Neuronal stem cell (in vitro differentiated cells): ENCODE data around the gene OR6S1.

Source experiments
- DNase-seq: peaks from one replicate; pipeline ENCODE4 v3.0.0-alpha.2; 2013; ENCODE audit warnings: low spot score
- H2AFZ ChIP-seq: one replicate; pipeline ENCODE4 v1.6.1; 2013; ENCODE audit warnings: mild to moderate bottlenecking, low read length, inconsistent platforms
- H2AK5ac ChIP-seq: 2 replicates; pipeline ENCODE4 v1.6.1; 2013; ENCODE audit warnings: low read depth, mild to moderate bottlenecking, inconsistent platforms, low read length, moderate library complexity, mixed read lengths
- H2BK120ac ChIP-seq: 2 replicates; pipeline ENCODE4 v1.6.1; 2013; ENCODE audit warnings: low read depth, mild to moderate bottlenecking, inconsistent platforms, low read length, moderate library complexity, mixed read lengths
- H2BK12ac ChIP-seq: one replicate; pipeline ENCODE4 v1.6.1; 2013; ENCODE audit warnings: low read length, inconsistent platforms
- H2BK15ac ChIP-seq: 2 replicates; pipeline ENCODE4 v1.6.1; 2013; ENCODE audit warnings: mild to moderate bottlenecking, low read length, inconsistent platforms, mixed read lengths
- H2BK5ac ChIP-seq: one replicate; pipeline ENCODE4 v1.6.1; 2013; ENCODE audit warnings: inconsistent platforms, mild to moderate bottlenecking, low read length, moderate library complexity
- H3K14ac ChIP-seq: one replicate; pipeline ENCODE4 v1.6.1; 2013; ENCODE audit warnings: low read length, inconsistent platforms
- H3K18ac ChIP-seq: 2 replicates; pipeline ENCODE4 v1.6.1; 2013; ENCODE audit warnings: low read length, inconsistent platforms
- H3K23ac ChIP-seq: 2 replicates; pipeline ENCODE4 v1.6.1; 2013; ENCODE audit warnings: low read depth, mild to moderate bottlenecking, mixed read lengths, low read length, inconsistent platforms; ENCODE audit not compliant: poor library complexity
- H3K27ac ChIP-seq: replicated peaks from 3 replicates; pipeline ENCODE4 v1.5.1; 2013; ENCODE audit warnings: low read length, inconsistent platforms
- H3K27me3 ChIP-seq, 3 experiments: 2 replicates each; pipeline ENCODE4 v1.6.1; 2013; ENCODE audit warnings: low read length in 3 of 3, mild to moderate bottlenecking in 2 of 3, inconsistent platforms in 1 of 3, low read depth in 1 of 3, mixed read lengths in 1 of 3, moderate library complexity in 1 of 3; ENCODE audit not compliant: control insufficient read depth in 3 of 3, insufficient read depth in 3 of 3
- H3K36me3 ChIP-seq, 2 donors: replicated peaks in 1 of 2; 2 replicates each; pipeline ENCODE4 v1.6.1; 2013; ENCODE audit warnings: low read length in 2 of 2; ENCODE audit not compliant: control insufficient read depth in 2 of 2, insufficient read depth in 2 of 2
- H3K4ac ChIP-seq: 2 replicates; pipeline ENCODE4 v1.6.1; 2013; ENCODE audit warnings: inconsistent platforms, mild to moderate bottlenecking, low read length, moderate library complexity
- H3K4me1 ChIP-seq, 2 donors: 1 replicate in 1 of 2; 2 replicates in 1 of 2; pipeline ENCODE4 v1.6.1; 2013; ENCODE audit warnings: low read length in 2 of 2, low read depth in 1 of 2; ENCODE audit not compliant: control insufficient read depth in 2 of 2, insufficient read depth in 1 of 2
- H3K4me2 ChIP-seq: one replicate; pipeline ENCODE4 v1.6.1; 2013; ENCODE audit warnings: mild to moderate bottlenecking, low read length, inconsistent platforms; ENCODE audit not compliant: insufficient read depth, poor library complexity, severe bottlenecking
- H3K4me3 ChIP-seq, 2 donors: 2 replicates each; pipeline ENCODE4 v1.5.1; 2013; ENCODE audit warnings: low read length in 2 of 2, mild to moderate bottlenecking in 2 of 2, inconsistent platforms in 1 of 2, moderate library complexity in 1 of 2
- H3K79me1 ChIP-seq: one replicate; pipeline ENCODE4 v1.6.1; 2013; ENCODE audit warnings: low read depth, mild to moderate bottlenecking, inconsistent platforms, low read length, moderate library complexity
- H3K9ac ChIP-seq: one replicate; pipeline ENCODE4 v1.6.1; 2013; ENCODE audit warnings: mild to moderate bottlenecking, low read depth, low read length, inconsistent platforms; ENCODE audit not compliant: poor library complexity
- H3K9me3 ChIP-seq, 2 donors: replicated peaks in 1 of 2; 2 replicates each; pipeline versions ENCODE3 to v1.6.1; 2013; ENCODE audit warnings: low read length in 2 of 2, mild to moderate bottlenecking in 2 of 2, inconsistent platforms in 1 of 2, low read depth in 1 of 2, mixed read lengths in 1 of 2, moderate library complexity in 1 of 2; ENCODE audit not compliant: control insufficient read depth in 2 of 2, insufficient read depth in 1 of 2
- H4K8ac ChIP-seq: one replicate; pipeline ENCODE4 v1.6.1; 2013; ENCODE audit warnings: low read depth, mild to moderate bottlenecking, inconsistent platforms, low read length, moderate library complexity
- H4K91ac ChIP-seq: one replicate; pipeline ENCODE4 v1.6.1; 2013; ENCODE audit warnings: low read length, low read depth, mild to moderate bottlenecking, inconsistent platforms; ENCODE audit not compliant: poor library complexity
- WGBS, 2 donors: extraction: QIAGEN DNeasy Blood & Tissue Kit; methylation state at CpG; one replicate each; pipeline ENCODE4 v1.1.7; 2013; ENCODE audit warnings: missing lambda C conversion rate in 2 of 2, mixed read lengths in 1 of 2; ENCODE audit not compliant: insufficient read length in 2 of 2, insufficient replicate concordance in 1 of 2; ENCODE audit errors: extremely low coverage in 2 of 2; 5-methylcytosine and 5-hydroxymethylcytosine counted together

OR6S1 gene

GRCh38 chr14:20657216-20658211 is 16.0 kb upstream of the OR6S1 start:
- peaks cover 0 to 2% of the 10 kb centered on the region in 2 donors for H3K9me3 ChIP-seq
- no peak overlapping the region for H2BK120ac ChIP-seq
- H3K4ac ChIP-seq, result no peak overlapping the region
- no peak overlapping the region for H3K4me2 ChIP-seq
- no peak overlapping the region for H3K23ac ChIP-seq
- peaks cover 0 to 76% (median 48%) of the 10 kb centered on the region in 3 experiments for H3K27me3 ChIP-seq
- H4K8ac ChIP-seq, result no peak overlapping the region
- H2BK5ac ChIP-seq, result no peak overlapping the region
- no peak overlapping the region for H3K27ac ChIP-seq
- H2BK15ac ChIP-seq, result no peak overlapping the region
- peak overlapping the region in 1 of 2 donors; percentile 30 for H3K4me3 ChIP-seq
- no peak overlapping the region for H3K14ac ChIP-seq
- H3K18ac ChIP-seq, result no peak overlapping the region
- H3K9ac ChIP-seq, result no peak overlapping the region
- H3K36me3 ChIP-seq, result no peaks in the 10 kb centered on the region
- H2AK5ac ChIP-seq, result no peak overlapping the region
- H3K4me1 ChIP-seq, result peaks cover 4 to 6% of the 10 kb centered on the region in 2 donors
- no peak overlapping the region for H2BK12ac ChIP-seq
- no peaks in the 10 kb centered on the region for H3K79me1 ChIP-seq
- no peak overlapping the region for H4K91ac ChIP-seq
- WGBS, 2 donors, result no CpG with 5 or more reads among the region's 28 CpGs
- DNase-seq, result no peak
- no peak overlapping the region for H2AFZ ChIP-seq

DNA sequence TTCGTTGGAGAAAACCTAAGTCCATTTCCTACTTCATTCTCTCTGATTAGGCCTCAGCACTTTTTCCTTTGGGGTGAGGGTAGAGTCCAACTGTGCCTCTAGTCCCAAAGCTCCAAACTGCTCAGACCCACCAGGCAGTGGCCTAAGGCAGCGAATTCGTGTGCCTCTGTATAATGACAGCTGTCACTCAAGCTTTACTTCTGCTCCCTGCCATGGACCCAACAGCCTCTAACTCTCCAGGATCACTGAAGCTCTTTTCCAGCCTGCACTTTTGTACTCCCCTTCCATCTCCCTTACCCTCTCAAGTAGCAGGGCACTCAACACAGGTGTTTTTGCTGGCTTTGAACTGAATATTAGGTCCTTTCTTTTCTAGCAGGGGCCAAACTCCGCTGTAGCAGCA is 14.8 kb upstream of the OR6S1 start:
- Histone ChIP-seq H3K27ac (no peak overlapping the region), H2BK5ac (no peak overlapping the region), H3K9ac (no peak overlapping the region), H2BK12ac (no peak overlapping the region), H2AFZ (no peak overlapping the region), H3K4me3 (no peak overlapping the region), H3K36me3 (no peaks in the 10 kb centered on the region), H3K23ac (no peak overlapping the region), H3K18ac (no peak overlapping the region), H3K14ac (no peak overlapping the region), H4K8ac (no peak overlapping the region), H2AK5ac (no peak overlapping the region), H3K4me2 (no peak overlapping the region), H2BK15ac (no peak overlapping the region), H3K79me1 (no peaks in the 10 kb centered on the region), H3K4me1 (peaks cover 4 to 6% of the 10 kb centered on the region in 2 donors), H2BK120ac (no peak overlapping the region), H3K4ac (no peak overlapping the region), H3K9me3 (peaks cover 0 to 2% of the 10 kb centered on the region in 2 donors), H3K27me3 (peaks cover 0 to 65% (median 44%) of the 10 kb centered on the region in 3 experiments), H4K91ac (no peak overlapping the region)
- DNase-seq, result no peak
- WGBS, 2 donors, result no CpG with 5 or more reads among the region's 4 CpGs

GRCh38 chr14:20655851-20656250 is 14.4 kb upstream of the OR6S1 start:
- Histone ChIP-seq H4K8ac (no peak overlapping the region), H3K18ac (no peak overlapping the region), H3K79me1 (no peaks in the 10 kb centered on the region), H2BK12ac (no peak overlapping the region), H3K9me3 (peaks cover 0 to 2% of the 10 kb centered on the region in 2 donors), H2BK15ac (no peak overlapping the region), H2AK5ac (no peak overlapping the region), H3K27me3 (peaks cover 0 to 61% (median 44%) of the 10 kb centered on the region in 3 experiments), H4K91ac (no peak overlapping the region), H3K4me3 (no peak overlapping the region), H3K27ac (no peak overlapping the region), H3K4ac (no peak overlapping the region), H3K4me2 (no peak overlapping the region), H2BK5ac (no peak overlapping the region), H3K23ac (no peak overlapping the region), H2AFZ (no peak overlapping the region), H2BK120ac (no peak overlapping the region), H3K14ac (no peak overlapping the region), H3K4me1 (peaks cover 4 to 6% of the 10 kb centered on the region in 2 donors), H3K9ac (no peak overlapping the region), H3K36me3 (no peaks in the 10 kb centered on the region)
- DNase-seq, result no peak
- no CpG with 5 or more reads among the region's 4 CpGs for WGBS, 2 donors
